VCaP (cell line): ENCODE data around the gene TSPYL2.

Experiments used
- H3K27ac ChIP-seq: fragments of 450-650 bp; 2 replicates; pipeline ENCODE4 v1.5.1; 2017
- CTCF ChIP-seq: fragments of 450-650 bp; conservative IDR thresholded peaks from 2 replicates; pipeline ENCODE4 v1.5.1; 2017; ENCODE audit warnings: mild to moderate bottlenecking, moderate library complexity

TSPYL2 gene

DNA sequence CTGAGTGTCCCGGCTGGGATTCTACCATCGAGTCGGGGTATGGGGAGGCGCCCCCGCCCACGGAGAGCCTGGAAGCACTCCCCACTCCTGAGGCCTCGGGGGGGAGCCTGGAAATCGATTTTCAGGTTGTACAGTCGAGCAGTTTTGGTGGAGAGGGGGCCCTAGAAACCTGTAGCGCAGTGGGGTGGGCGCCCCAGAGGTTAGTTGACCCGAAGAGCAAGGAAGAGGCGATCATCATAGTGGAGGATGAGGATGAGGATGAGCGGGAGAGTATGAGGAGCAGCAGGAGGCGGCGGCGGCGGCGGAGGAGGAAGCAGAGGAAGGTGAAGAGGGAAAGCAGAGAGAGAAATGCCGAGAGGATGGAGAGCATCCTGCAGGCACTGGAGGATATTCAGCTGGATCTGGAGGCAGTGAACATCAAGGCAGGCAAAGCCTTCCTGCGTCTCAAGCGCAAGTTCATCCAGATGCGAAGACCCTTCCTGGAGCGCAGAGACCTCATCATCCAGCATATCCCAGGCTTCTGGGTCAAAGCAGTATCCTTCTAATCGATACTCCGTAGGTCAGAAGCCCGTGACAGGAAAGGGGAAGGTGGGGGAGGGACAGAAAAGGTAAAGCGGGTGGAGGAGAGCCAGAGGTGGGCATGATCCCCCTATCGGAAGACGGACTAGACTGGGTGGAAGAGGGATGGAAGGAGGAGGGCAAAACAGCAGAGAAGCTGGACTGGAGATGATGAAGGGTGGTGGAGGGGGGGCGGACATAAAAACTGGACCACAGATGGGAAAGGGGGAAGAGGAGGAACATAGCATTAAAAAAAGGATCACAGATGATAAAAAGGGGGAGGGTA, 828 bp downstream of the TSPYL2 start:
- peak overlapping the region; percentile 41; the same call in 1 of the 2 replicates for H3K27ac ChIP-seq

GRCh38 chrX:53084043-53084570, 1.9 kb downstream of the TSPYL2 start:
- H3K27ac ChIP-seq, result no peak overlapping the region

More for the DNA sequence above, 828 bp downstream of the TSPYL2 start:
- no peak for TF ChIP-seq CTCF

GRCh38 chrX:53084863-53085262, 2.7 kb downstream of the TSPYL2 start:
- TF ChIP-seq CTCF, result no peak
- no peak overlapping the region for H3K27ac ChIP-seq

More at GRCh38 chrX:53084043-53084570, 1.9 kb downstream of the TSPYL2 start:
- TF ChIP-seq CTCF, result no peak

DNA sequence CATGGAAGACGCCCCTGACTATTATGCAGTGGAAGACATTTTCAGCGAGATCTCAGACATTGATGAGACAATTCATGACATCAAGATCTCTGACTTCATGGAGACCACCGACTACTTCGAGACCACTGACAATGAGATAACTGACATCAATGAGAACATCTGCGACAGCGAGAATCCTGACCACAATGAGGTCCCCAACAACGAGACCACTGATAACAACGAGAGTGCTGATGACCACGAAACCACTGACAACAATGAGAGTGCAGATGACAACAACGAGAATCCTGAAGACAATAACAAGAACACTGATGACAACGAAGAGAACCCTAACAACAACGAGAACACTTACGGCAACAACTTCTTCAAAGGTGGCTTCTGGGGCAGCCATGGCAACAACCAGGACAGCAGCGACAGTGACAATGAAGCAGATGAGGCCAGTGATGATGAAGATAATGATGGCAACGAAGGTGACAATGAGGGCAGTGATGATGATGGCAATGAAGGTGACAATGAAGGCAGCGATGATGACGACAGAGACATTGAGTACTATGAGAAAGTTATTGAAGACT, 3.6 kb downstream of the TSPYL2 start:
- TF ChIP-seq CTCF, result no peak
- H3K27ac ChIP-seq, result no peak overlapping the region

DNA sequence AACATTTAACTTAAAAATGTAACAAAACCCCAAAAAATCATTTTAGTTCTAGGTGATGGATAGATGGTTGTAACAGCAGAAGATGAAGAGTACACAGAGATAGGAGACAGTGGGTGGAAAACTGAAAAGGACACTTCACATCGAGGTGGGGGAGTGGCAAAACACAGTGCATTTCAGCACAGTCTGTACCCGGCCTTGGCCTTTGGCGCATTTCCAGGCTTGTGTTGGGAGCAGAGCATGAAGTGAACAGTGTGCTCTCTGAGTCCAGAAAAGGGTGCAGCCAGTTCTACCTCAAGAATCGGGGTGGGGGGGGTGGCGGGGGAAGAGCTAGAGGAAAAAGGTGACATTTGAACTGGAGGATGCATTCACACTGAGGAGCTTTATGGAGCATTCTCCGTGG, 4.3 kb downstream of the TSPYL2 start:
- no peak overlapping the region for H3K27ac ChIP-seq
- TF ChIP-seq CTCF, result no peak

DNA sequence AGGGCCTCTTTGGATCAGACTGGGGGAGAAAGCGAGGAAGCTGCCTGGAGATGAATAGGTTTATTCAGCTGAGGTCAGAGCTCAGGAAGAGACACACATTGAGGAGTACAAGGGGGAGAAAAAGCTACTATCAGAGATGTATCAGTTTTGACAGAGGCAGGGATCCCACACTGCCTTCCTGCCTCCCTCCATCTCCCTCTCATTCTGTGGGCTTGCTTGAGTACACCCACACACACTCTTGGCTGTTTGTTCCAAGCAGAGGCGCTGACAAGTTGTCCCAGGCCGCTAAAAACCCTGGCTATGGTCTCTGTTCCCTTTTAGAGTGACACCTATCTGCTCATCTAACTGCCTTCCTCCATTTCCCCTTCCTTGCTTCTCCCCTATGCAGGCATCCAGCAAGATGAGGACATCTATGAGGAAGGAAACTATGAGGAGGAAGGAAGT, 5.2 kb downstream of the TSPYL2 start:
- no peak for TF ChIP-seq CTCF
- no peak overlapping the region for H3K27ac ChIP-seq

GRCh38 chrX:53088136-53088974, 6.2 kb downstream of the TSPYL2 start:
- TF ChIP-seq CTCF, result no peak
- H3K27ac ChIP-seq, result peak overlapping the region; percentile 58
